Smooth muscle cell (in vitro differentiated cells): ENCODE measurements around the gene ROS1. TPM values are rescaled to one million over a fixed set of nuclear protein-coding genes. Genes with fewer than 3 reads are reported as not detected.

Experiments
- DNase-seq: peaks from one replicate; lab custom pipeline; 2025; ENCODE audit not compliant: unreplicated experiment; lab: John Stamatoyannopoulos, UW
- H2AFZ ChIP-seq: fragments of 200-600 bp; sonication (generic); 2 replicates; pipeline ENCODE4 v1.6.0; 2016; ENCODE audit warnings: antibody characterized with exemption, low read depth, mild to moderate bottlenecking
- H3F3A ChIP-seq: fragments of 200-600 bp; sonication (generic); 2 replicates; pipeline ENCODE4 v1.6.0; 2017; ENCODE audit warnings: antibody characterized with exemption, low read depth
- H3K27ac ChIP-seq: fragments of 200-600 bp; sonication (generic); 2 replicates; pipeline ENCODE4 v1.5.1; 2016; ENCODE audit warnings: low read depth, mild to moderate bottlenecking
- H3K27me3 ChIP-seq: fragments of 200-600 bp; sonication (generic); 2 replicates; pipeline ENCODE4 v1.6.1; 2016; ENCODE audit warnings: low read depth, mild to moderate bottlenecking
- H3K36me3 ChIP-seq: fragments of 200-600 bp; sonication (generic); 2 replicates; pipeline ENCODE4 v1.5.1; 2016; ENCODE audit warnings: low read depth
- H3K4me1 ChIP-seq: fragments of 200-600 bp; sonication (generic); 2 replicates; pipeline ENCODE4 v1.5.1; 2016; ENCODE audit warnings: low read depth
- H3K4me2 ChIP-seq: fragments of 200-600 bp; sonication (generic); 2 replicates; pipeline ENCODE4 v1.6.0; 2016; ENCODE audit warnings: mild to moderate bottlenecking
- H3K4me3 ChIP-seq: fragments of 200-600 bp; sonication (generic); 2 replicates; pipeline ENCODE4 v1.5.1; 2016; ENCODE audit warnings: mild to moderate bottlenecking
- H3K79me2 ChIP-seq: fragments of 200-600 bp; sonication (generic); 2 replicates; pipeline ENCODE4 v1.6.0; 2016; ENCODE audit warnings: low read depth, mild to moderate bottlenecking
- H3K9ac ChIP-seq: fragments of 200-600 bp; sonication (generic); 2 replicates; pipeline ENCODE4 v1.6.0; 2016; ENCODE audit warnings: low read depth
- H3K9me3 ChIP-seq: fragments of 200-600 bp; sonication (generic); replicated peaks from 2 replicates; pipeline ENCODE4 v1.5.1; 2016; ENCODE audit warnings: low read depth
- H4K20me1 ChIP-seq: fragments of 200-600 bp; sonication (generic); 2 replicates; pipeline ENCODE4 v1.6.0; 2016; ENCODE audit warnings: low read depth
- CTCF ChIP-seq: fragments of 200-600 bp; sonication (generic); IDR thresholded peaks from 2 replicates; pipeline ENCODE4 v1.5.1; 2017; ENCODE audit warnings: borderline replicate concordance, mild to moderate bottlenecking, antibody characterized with exemption; ENCODE audit not compliant: insufficient read depth, poor library complexity, severe bottlenecking
- WGBS: methylation state at CpG from one replicate; pipeline ENCODE4 v1.1.7; 2016; ENCODE audit warnings: low lambda C conversion rate; 5-methylcytosine and 5-hydroxymethylcytosine counted together
- polyA plus RNA-seq: library from polyadenylated mRNA; unstranded; fragments of >200 nt; fragmentation: Nextera tagmentation; extraction: Ambion mirVana; gene quantifications from 2 replicates; pipeline ENCODE4 v1.2.1, GENCODE V29; 2016
- total RNA-seq: library from RNA; depleted of rRNA; stranded (reverse); fragments of >200 nt; gene quantifications from 2 replicates; pipeline ENCODE4 v1.2.3, GENCODE V29; 2014

ROS1 gene
- total and polyA plus RNA-seq, 2 experiments from 2014 or later = 0.03 to 0.09 TPM

- Histone ChIP-seq H3K4me2 (no peak overlapping the region), H3K79me2 (no peaks in the 10 kb centered on the region), H3K27ac (no peak overlapping the region), H3K9ac (no peak overlapping the region), H2AFZ (no peak overlapping the region), H4K20me1 (no peaks in the 10 kb centered on the region), H3K4me1 (no peaks in the 10 kb centered on the region), H3K36me3 (no peaks in the 10 kb centered on the region), H3K4me3 (no peak overlapping the region), H3F3A (no peaks in the 10 kb centered on the region), H3K27me3 (no peaks in the 10 kb centered on the region), H3K9me3 (no peaks in the 10 kb centered on the region)
- TF ChIP-seq CTCF = peak; percentile 62
- WGBS = 58% methylated on average over 7 of the region's 7 CpGs
- DNase-seq = no peak
Measured at GRCh38 chr6:117346142-117346930, 79.4 kb downstream of the ROS1 start.

- Histone ChIP-seq H3K36me3 (no peaks in the 10 kb centered on the region), H3K79me2 (no peaks in the 10 kb centered on the region), H3K4me3 (no peak overlapping the region), H3K4me2 (no peak overlapping the region), H3K9me3 (no peaks in the 10 kb centered on the region), H3K27ac (no peak overlapping the region), H3K27me3 (no peaks in the 10 kb centered on the region), H2AFZ (no peak overlapping the region), H4K20me1 (no peaks in the 10 kb centered on the region), H3F3A (no peaks in the 10 kb centered on the region), H3K4me1 (no peaks in the 10 kb centered on the region), H3K9ac (no peak overlapping the region)
- TF ChIP-seq CTCF = no peak
- DNase-seq = no peak
- 98% methylated on average over 2 of the region's 2 CpGs for WGBS
Measured at GRCh38 chr6:117345292-117345610, 80.5 kb downstream of the ROS1 start.

GRCh38 chr6:117344444-117345291 is 81.1 kb downstream of the ROS1 start:
- no peak for TF ChIP-seq CTCF
- no peak overlapping the region for H2AFZ ChIP-seq
- H3K79me2 ChIP-seq = no peaks in the 10 kb centered on the region
- no peaks in the 10 kb centered on the region for H3F3A ChIP-seq
- WGBS = 93% methylated on average over 12 of the region's 12 CpGs
- no peaks in the 10 kb centered on the region for H3K4me1 ChIP-seq
- H3K9ac ChIP-seq = no peak overlapping the region
- no peak overlapping the region for H3K27ac ChIP-seq
- no peaks in the 10 kb centered on the region for H3K9me3 ChIP-seq
- DNase-seq = no peak
- no peak overlapping the region for H3K4me2 ChIP-seq
- no peaks in the 10 kb centered on the region for H3K27me3 ChIP-seq
- H4K20me1 ChIP-seq = no peaks in the 10 kb centered on the region
- no peaks in the 10 kb centered on the region for H3K36me3 ChIP-seq
- no peak overlapping the region for H3K4me3 ChIP-seq
